Right ventricle myocardium superior (tissue), 1 donor: ENCODE measurements around the gene FOXP1. TPM values are rescaled to one million over a fixed set of nuclear protein-coding genes. Genes with fewer than 3 reads are reported as not detected.
"Not testable (repeated sequence)": the region's sequence is repeated elsewhere in the genome, so short reads cannot be mapped to it uniquely, and the experiment has no call there.

Experiments used
- ATAC-seq: fragments of 200-7000 bp; cut with Tn5 transposase; one replicate; pipeline ENCODE4 v1.9.1; 2020; ENCODE audit warnings: mild to moderate bottlenecking; ENCODE audit not compliant: poor library complexity
- DNase-seq: peaks from one replicate; pipeline ENCODE4 v3.0.0-alpha.2; 2020
- intact Hi-C: fragments of 100-400 bp; cut with DNase I; formaldehyde crosslinking; loops from one replicate; pipeline ENCODE4 v1.11.2; 2022
- total RNA-seq: library from RNA; stranded (reverse); fragmentation: NEBNext Ultra II Directional; extraction: Animal tissue kit (Norgen Biotek cat#: 25700); gene quantifications from one replicate; pipeline ENCODE4 v1.2.1, GENCODE V29; 2021
- donor health status: DM: no; HTN: yes; CAD: no; lungs with severe emphysema.

Gene FOXP1
- total RNA-seq, 1 donor from 2014 or later = 36.3 TPM

DNA sequence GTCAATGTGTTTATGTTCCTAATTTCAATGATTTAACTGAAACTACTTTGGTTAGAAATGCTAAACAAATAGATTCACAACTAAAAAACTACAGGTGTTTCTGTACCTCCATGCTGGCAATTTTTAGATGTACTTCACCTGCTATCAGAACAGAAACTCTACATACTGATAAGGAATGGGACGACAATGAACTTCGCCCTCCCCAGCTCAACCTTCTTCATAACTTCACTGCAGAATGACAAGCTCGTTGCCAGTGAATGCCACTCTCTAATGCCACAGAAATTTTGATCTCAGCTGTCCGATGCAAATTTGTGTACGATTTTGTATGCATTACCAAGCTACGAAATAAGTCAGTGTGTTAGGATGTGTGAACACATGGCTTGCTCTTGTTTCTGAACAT is 133.4 kb downstream of the FOXP1 start:
- ATAC-seq (no peak), DNase-seq (no peak)
- intact Hi-C loops = no loop called here

DNA sequence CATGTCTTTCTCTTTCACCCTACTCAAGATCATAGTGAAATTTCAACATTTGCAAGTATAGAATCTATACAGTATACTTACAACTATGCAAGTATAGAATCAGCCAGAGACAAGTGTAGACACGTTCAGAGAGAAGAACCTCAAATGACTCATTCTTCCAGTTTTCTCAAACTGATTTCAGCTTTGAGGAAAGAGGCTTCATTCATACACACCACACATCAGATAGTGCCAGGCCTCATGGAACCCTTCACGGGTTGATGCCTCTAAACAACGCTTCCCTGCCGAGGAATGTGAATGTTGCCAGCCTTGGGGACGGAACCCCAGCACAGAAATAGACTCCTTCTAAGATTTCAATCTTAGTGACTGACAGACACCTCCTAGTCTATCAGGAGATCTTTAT is 135.7 kb downstream of the FOXP1 start:
- DNase-seq (no peak), ATAC-seq (no peak)
- intact Hi-C loops = no loop called here

DNA sequence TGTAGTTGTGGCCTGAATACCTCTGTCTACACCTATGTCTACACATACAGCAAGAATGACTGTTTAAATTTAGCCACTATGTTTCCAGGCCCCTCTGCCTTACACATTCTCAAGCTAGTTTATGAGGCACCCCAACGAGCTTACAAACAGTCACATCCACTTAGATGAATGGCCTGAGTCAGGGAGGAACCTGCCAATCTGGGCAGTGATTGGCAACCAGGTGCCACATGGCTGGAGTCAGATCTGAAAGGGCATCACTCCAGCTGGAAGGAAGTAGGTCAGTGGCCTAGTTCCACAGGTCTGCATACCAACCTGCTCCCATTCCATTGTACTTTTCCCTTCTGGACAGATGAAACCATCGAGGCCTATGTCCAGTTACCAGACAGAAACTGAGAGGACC is 136.3 kb downstream of the FOXP1 start:
- no peak for DNase-seq
- intact Hi-C loops = no loop called here
- peak; percentile 57 for ATAC-seq

DNA sequence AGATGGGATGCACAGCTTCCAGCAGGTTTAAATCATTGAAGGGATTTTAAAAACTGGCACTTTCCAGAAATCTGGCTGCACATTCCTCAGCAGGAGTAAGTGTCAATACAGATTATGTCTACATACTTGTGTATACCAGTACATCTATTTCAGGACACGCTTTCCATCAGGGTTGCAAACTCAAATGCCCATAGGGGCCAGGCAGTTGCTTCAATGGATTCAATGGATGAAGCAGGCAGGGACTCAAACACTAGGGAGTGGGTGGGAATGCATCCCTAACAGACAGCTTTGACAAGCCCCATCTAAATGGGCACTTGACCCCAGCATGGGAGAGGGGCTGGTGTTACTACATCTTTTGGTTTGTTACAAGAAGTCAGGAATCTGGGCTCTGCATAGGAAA is 136.8 kb downstream of the FOXP1 start:
- no peak for DNase-seq
- no peak for ATAC-seq
- intact Hi-C loops = no loop called here

DNA sequence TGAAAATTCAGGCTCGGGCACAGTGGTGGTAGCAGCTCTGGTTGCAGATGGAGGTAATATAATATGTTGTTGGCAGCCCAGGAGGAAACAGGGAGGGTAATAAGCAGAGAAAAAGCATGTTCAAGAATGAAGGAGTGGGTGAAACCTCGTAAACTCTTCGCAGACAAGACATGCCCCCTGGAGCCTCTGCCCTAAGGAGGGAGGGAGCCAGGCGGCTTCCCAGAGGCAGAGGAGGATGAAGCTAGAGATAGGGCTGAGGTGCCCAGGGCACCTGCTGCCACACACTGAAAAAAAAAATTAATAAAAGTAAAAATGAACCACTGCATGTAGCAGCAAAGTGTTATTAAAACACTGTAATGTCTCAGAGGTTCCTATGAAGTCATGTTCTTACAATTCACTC is 137.3 kb downstream of the FOXP1 start:
- ATAC-seq = no peak
- intact Hi-C loops = no loop called here
- DNase-seq = no peak

DNA sequence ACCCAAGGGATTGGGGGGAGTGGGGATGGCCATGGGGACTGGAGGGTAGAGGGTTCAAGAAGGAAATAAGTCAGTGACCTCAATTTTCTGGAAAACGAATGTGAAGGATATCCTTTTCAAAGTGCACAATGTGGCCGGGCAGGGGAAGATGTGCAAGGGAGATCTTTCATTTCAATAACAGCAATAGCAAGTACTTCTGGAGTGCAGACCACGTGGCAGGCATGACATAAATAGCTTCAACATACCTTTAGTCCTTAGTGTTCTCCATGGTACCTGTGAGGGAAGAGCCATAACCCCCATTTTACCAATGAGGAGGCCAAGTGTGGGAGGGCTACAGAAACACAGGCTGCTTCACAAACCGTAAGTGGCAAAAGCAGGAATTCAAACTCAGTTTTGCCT is 138.7 kb downstream of the FOXP1 start:
- ATAC-seq (no peak), DNase-seq (no peak)
- intact Hi-C loops = no loop called here

DNA sequence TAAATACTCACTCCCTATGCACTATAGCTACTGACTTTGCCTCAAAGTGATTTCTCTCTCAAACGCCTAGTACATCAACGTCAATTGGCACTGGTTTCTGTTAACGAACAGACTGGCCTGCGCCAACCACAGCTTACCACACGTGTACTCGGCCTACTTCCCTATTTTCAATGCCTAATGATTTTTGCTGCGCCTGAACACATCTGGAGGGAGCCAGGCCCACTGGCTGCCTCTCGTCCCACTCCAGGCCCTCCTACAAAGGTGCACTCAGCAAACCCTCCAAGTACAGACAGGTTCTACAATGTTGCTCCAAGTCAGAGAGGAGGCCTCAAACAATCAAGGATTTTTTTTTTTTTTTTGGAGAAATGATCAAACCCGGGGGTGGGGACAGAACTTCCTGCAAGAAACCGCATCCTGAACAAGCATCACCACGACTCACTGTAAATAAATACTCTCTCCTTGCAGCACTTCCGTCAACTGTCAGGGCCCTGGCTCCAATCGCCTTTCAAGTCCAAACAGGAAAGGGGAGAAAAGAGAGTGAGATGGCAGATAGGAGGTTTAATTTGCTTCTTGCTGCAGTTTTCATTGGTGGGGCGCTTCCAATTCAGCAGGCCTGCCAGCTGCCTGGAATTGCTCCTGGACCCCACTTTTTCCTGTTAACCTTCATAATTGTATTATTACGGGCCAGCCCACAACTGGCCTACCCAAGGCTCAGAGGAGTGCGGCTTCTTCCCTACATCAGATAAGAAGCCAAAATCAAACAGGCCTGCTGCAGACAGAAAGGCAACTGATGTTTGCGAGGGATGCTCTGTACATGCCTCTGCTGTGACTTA is 139.3 kb downstream of the FOXP1 start:
- ATAC-seq (peak; percentile 67), DNase-seq (peak; percentile 63)
- intact Hi-C loops = no loop called here

DNA sequence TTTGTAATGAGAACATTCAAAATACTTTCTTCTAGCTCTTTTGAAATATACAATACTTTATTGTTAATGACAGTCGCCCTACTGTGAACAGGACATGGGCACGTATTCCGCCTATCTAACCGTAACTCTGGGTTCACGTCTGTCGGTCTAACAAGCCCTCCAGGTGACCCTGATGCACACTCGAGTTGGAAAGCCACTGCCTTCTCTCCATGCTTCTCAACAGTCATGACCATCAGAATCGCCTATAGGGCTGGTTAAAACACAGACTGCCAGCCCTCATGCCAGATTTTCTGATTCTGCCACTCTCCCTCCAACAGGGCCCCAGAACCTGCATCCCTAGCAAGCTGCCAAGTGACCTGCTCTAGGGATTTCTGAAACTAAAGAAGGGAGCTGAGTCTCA is 140.2 kb downstream of the FOXP1 start:
- intact Hi-C loops = no loop called here
- ATAC-seq (no peak), DNase-seq (no peak)

DNA sequence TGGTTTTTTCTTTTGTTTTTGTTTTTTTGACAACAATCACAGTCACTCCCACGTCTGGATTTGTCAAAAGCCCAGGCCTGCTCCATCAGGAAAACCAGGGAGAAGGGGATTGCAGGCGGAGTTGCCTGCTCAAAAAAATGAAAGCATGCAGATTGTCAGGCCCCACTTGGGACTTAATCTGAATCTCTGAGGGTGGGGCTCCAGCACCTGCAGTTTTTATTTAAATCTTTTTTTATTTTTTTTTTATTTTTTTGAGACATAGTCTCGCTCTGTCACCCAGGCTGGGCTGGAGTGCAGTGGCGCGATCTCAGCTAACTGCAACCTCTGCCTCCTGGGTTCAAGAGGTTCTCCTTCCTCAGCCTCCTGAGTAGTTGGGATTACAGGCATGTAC is 140.9 kb downstream of the FOXP1 start:
- no peak for DNase-seq
- intact Hi-C loops = no loop called here
- no peak for ATAC-seq

DNA sequence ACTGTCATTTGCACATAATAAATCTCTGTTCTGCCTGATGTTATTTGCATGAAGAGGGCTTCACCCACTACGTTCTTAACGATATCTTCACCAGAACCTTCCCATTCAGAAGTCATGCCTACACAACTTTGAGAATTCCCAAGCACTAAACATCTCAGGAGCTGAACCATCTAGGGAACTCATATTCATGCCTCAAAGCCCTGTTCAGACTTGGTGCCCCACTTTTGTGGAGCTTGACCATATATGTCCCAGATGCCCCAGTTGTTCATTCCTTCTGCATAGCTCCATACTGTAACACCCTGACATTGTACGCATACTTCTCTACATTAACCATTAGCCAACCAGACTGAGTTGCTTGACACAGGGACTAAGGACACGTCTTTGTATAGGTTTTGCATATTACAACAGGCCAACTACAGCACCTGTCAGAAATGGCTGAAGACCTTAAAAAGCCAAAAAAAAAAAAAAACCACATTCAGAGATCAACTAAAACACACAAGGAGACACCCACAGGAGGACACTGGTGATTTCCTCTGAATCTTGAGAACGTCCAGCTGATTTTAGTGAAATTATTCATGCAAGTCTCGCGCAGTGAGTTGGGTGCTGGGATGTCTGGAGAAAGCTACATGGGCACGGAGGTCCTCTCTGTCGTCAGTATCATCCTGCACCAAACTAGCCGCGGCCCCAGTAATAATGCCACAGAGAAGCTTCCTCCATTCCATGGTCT is 141.4 kb downstream of the FOXP1 start:
- DNase-seq = no peak
- intact Hi-C loops = no loop called here
- no peak for ATAC-seq

DNA sequence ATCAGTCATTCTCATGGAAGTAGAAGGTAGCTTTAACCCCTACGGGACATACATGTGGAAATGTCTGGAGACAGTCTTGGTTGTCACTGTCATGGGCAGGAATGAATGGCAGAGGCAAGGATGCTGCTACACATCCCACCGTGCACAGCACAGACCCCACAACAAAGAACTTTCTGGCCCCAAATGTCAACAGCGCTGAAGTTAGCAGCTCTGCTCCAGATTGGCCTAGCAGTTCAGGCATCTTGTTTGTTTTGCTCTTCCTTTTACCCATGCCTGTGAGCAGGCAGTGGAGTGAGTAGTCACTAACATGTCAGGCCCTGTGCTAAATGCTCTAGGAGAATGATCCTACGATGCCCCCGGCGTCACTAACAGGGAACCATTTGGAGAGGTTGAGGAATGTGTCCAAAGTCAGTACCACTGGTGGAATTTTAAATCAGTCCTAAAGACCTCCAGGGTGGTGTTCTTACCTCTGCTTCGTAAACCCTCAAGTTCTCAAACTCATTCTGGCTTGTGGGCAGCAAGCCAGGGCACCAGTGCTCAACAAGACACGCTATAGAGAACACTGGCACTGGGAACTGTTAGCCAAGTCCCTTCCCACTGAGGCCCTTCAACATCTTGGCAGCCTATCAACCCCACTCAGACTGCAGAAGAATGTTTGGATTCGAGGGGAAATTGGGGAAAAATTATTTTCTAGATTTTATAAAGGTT is 142.2 kb downstream of the FOXP1 start:
- ATAC-seq (peak; percentile 52), DNase-seq (peak; percentile 76)
- intact Hi-C loops = no loop called here

DNA sequence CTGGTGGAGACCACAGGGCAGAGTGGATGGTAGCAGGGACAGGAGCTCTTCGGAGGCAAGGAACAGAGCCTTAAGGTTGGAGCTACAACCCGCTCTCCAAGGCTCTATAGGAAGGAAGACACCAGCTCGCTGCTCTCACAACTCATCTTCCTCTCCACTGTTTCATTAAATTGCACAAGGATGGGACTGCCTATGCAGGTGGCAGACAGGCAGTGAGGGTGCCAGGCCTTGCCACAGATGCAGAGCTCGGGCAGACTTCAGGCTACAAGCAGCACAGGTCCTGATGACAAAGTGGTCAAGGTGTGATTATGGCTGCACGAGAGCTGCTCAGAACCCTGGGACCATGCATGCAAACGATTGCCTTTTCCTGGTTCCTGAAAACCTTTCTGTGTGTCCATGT is 144.6 kb downstream of the FOXP1 start:
- ATAC-seq = no peak
- intact Hi-C loops = no loop called here
- DNase-seq = no peak

DNA sequence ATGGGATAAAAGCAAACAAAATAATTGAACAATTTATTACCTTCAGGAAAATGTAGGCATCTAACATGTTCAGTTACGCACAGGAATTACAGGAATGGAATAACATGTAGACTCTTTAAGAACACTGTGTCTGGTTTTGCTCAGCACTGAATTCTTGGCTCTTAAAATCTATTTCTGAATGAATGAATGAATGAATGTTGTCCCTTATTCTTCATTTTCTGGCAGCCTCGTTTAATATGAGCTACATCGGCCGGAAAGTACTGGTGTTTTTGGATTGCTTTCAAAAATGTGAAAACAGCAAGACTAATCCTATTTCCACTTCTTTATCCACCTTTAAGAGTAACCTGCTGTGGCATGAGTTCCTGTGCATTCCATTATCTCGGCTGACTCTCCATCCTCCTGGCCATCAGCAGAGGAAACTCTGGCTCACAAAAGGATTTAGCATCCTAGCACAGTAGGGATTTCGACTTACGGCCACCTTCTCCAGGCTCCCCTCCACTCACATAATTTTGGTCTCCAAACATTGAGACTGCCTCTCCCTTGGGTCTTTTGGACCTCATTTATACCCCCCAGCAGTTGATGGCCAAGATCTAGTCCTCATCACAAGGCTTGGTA is 145.3 kb downstream of the FOXP1 start:
- intact Hi-C loops = no loop called here
- ATAC-seq (no peak), DNase-seq (no peak)

DNA sequence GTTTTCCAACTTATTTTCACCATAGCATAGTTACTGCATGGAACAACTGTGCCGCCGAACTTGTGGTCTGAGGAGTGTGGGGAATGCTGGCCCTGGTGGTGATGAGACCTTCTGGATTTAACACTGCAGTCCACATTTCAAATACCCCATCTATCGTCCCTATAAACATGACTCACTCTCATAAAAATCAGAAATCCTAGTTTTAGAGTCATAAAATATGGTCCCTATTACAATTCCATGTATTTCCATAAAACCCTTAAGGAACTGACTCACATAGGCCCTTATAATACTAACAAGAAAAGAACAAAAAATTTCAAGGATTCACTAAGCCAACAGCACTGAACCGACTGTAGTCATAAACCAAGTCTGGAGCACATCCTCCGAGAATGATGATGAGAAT is 147.2 kb downstream of the FOXP1 start:
- DNase-seq (no peak), ATAC-seq (no peak)
- intact Hi-C loops = no loop called here

DNA sequence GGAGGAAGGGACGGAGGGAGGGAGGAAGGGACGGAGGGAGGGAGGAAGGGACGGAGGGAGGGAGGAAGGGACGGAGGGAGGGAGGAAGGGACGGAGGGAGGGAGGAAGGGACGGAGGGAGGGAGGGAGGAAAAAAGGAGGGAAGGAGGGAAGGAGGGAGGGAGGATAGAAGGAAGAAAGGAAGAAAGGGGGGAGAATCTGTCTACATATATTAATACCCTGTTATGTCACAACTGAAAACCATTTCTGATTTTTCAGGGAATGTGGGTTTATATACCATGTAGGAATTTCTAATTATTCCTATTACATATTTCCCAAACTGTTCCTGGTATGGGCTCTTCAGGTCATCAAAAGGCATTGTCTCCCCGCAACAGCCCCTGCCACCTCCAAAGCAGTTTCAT is 147.7 kb downstream of the FOXP1 start:
- intact Hi-C loops, DNase-seq: not testable (repeated sequence)

DNA sequence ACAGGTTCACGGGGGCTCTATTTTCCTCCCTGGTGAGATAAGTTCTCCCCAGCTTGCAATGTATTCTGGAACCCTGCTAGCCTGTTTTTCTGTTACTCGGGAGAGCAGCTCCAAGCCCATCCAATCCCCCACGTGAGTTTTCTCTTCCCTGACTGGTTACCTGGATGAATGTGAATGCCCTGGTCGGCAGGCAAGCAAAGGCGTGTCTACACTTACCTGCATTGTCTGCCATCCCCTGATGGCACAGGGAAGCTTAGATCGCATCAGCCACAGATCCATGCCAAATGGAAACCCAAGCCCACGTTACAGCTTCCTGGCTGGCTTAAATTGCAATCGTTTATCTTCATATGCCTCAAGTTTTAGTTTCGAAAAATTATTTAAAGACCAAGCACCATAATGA is 149.9 kb downstream of the FOXP1 start:
- no peak for ATAC-seq
- intact Hi-C loops = no loop called here
- DNase-seq = no peak

More for the DNA sequence above, 147.7 kb downstream of the FOXP1 start:
- ATAC-seq = not testable (repeated sequence)

DNA sequence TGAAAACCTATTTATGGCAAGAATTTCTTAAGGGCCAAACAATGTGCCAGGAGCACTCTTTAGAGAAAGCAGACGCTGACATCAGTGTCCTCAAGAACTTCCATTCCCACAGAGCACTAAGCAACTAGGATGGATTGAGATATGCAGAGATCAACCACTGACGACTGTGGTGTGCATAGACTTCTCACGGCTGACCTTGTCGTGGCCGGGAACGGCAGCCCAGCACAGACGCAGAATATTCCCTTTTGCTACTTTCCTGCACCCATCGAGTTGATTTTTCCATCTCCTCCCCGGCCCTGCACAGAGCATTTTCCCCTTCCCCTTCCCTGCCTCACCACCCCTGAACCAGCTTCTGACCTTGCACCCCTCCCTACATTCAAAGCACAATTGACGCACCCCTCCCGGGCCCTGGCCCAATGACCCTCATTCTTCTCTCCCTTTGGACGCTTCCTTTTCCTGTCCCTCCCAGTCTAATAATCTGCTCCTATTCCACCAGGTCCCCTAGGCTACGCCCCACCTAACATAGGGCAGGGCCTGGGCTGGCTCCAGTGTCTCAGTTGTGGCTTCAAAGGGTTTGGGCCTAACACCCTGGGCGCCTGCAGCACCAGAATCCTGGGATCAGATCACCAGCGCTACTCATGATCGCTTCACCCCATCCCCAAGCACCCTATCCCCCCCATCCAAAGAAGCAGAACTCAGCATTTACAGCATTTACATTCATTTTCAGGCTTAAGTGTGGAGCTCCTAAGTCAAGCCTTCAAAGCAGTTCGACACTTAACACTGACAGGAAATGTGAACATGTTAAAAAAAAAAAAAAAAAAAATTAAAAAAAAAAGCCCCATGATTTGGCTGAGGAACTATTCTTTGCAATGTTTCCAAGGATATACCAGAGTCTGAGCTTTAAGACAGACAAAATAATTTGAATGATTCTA is 151.2 kb downstream of the FOXP1 start:
- DNase-seq = peak; percentile 59
- intact Hi-C loops = no loop called here
- peak; percentile 37 for ATAC-seq

DNA sequence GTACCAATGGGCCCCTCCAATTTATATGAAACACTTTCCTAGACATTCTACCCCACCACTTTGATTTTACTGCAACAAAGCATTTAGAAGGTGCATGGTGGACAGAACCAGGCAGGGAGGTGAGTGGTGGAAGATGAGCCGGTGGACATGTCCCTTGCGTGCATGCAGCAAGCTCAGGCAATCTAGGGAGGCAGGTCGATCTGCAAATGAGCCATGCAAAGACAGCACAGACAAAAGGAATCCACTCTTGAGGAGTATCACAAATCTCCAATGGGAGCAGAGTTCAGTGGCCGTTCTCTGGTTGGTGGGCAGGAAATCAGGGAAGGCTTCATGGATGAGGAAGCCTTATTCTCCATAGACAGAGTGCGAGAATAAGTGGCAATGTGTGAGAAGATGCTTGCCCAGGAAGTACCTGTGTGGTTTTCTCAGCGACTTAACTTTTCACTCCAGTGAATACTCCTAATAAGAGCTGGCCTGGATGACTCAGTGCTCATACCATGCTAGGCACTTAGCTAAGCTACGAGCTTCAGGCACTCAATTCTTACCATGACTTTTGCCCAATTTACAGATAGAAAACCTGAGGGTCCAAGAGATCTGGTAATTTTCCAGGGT is 152.5 kb downstream of the FOXP1 start:
- ATAC-seq (no peak), DNase-seq (no peak)
- intact Hi-C loops = no loop called here
